B cell (primary cell): ENCODE measurements around the gene CDKL4.

Experiments used
- EZH2 ChIP-seq: IDR thresholded peaks from 2 replicates; pipeline ENCODE4 v1.6.1; 2012; ENCODE audit warnings: borderline replicate concordance, low read depth, mild to moderate bottlenecking, moderate library complexity, low read length; ENCODE audit not compliant: insufficient read depth, poor library complexity, severe bottlenecking
- TF ChIP-seq, protein P1 (sequence below): fragments of 200-600 bp; IDR thresholded peaks from one replicate; pipeline ENCODE4 v1.8.0; 2022; ENCODE audit warnings: antibody characterized with exemption, mild to moderate bottlenecking

DNA sequence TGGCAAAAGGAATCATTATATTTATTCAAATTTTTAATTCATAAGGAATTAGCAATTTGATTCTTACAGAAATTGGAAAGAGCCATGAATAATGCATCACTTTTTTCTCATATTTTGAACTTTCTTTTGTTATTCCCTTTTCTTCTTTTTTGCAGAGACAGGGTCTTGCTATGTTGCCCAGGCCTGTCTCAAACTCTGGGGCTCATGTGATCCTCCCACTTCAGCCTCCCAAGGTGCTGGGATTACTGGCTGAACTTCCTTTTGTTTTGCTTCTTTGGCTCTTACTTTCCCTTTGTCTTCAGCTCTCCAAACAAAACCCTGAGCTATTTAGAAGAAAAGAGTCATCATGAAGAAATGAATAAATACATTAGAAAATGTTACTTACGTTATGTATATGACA, 30.8 kb downstream of the CDKL4 start:
- no peak for TF ChIP-seq EZH2
- TF ChIP-seq, protein P1, sequence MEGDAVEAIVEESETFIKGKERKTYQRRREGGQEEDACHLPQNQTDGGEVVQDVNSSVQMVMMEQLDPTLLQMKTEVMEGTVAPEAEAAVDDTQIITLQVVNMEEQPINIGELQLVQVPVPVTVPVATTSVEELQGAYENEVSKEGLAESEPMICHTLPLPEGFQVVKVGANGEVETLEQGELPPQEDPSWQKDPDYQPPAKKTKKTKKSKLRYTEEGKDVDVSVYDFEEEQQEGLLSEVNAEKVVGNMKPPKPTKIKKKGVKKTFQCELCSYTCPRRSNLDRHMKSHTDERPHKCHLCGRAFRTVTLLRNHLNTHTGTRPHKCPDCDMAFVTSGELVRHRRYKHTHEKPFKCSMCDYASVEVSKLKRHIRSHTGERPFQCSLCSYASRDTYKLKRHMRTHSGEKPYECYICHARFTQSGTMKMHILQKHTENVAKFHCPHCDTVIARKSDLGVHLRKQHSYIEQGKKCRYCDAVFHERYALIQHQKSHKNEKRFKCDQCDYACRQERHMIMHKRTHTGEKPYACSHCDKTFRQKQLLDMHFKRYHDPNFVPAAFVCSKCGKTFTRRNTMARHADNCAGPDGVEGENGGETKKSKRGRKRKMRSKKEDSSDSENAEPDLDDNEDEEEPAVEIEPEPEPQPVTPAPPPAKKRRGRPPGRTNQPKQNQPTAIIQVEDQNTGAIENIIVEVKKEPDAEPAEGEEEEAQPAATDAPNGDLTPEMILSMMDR, result no peak
